Fibroblast of lung (primary cell): Measurements from ENCODE around the gene ABCC11.

Experiments
- CTCF ChIP-seq, 2 donors: IDR thresholded peaks in 1 of 2; conservative IDR thresholded peaks in 1 of 2; 1 replicate in 1 of 2; 2 replicates in 1 of 2; pipeline ENCODE4 v1.5.1; 2011 to 2012; ENCODE audit warnings: low read length in 2 of 2, control low read depth in 1 of 2, inconsistent platforms in 1 of 2, low read depth in 1 of 2, mild to moderate bottlenecking in 1 of 2
- EZH2 ChIP-seq: IDR thresholded peaks from 2 replicates; pipeline ENCODE4 v1.5.1; 2012; ENCODE audit warnings: low read length, control low read depth, mild to moderate bottlenecking; ENCODE audit errors: missing control alignments

DNA sequence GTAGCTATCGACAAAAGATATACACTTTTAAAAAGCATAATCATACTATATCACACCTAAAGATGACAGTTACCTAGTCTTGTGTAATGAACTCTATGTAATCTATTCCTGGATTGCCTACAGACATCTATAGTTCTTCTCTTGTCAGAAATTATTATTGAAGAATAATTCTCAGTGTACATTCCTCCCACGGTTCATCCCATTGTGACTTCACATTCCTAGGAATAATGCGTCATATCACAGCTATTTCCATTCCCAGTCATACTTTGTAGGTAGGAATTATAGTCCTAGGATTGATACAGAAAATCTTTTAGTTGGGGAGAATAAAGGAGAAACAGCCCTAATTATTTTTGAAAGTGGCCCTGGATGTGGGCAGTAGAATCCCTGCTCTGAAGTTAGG lies 44.0 kb upstream of the ABCC11 start:
- TF ChIP-seq CTCF (conservative IDR thresholded peaks at IDR 0.05 in 1 of 2, IDR thresholded peaks at IDR 0.05 in 1 of 2; ENCODE audit: low read depth in 1 of 2, low read length in 2 of 2): no peak
- no peak for TF ChIP-seq EZH2
